ENCODE data around the gene EMP3. TPM values are rescaled to one million over a fixed set of nuclear protein-coding genes. Genes with fewer than 3 reads are reported as not detected.
A peak's percentile ranks its signal among the peaks of the same experiment; 100 is the strongest.
"Not testable (repeated sequence)": the region's sequence is repeated elsewhere in the genome, so short reads cannot be mapped to it uniquely, and the experiment has no call there.

Gene EMP3
- total RNA-seq, 4 donors from 2014 or later: 3.8 to 15.3 (median 9.4) TPM

- H3K4me3 ChIP-seq: no peak overlapping the region
- H3K27ac ChIP-seq: peak overlapping the region; percentile 51 to 67 (median 64)
- in situ Hi-C loops (cut with MboI; ENCODE audit: low sequenced_read_pairs in 4 of 4) (loop anchor here in 2 of 4 donors (25.0 kb wide), 1 partner anchor 277 kb away; no protein-coding TSS in a partner anchor), intact Hi-C loops (cut with DNase I; ENCODE audit: low total_unique reads) (no loop called here)
- H3K27me3 ChIP-seq: no peaks in the 10 kb centered on the region
- TF ChIP-seq POLR2A (IDR thresholded peaks at IDR 0.05) (no peak), CTCF (IDR thresholded peaks at IDR 0.05 in 4 of 5, conservative IDR thresholded peaks at IDR 0.05 in 1 of 5) (no peak)
- H3K36me3 ChIP-seq: no peaks in the 10 kb centered on the region
- peak; percentile 57 to 71 for ATAC-seq
- H3K9me3 ChIP-seq: no peaks in the 10 kb centered on the region
- no peak for DNase-seq
- H3K4me1 ChIP-seq: peaks cover 10 to 13% of the 10 kb centered on the region in 2 donors
Measured at GRCh38 chr19:48310227-48310626, 15.1 kb upstream of the EMP3 start.

- DNase-seq (no peak), ATAC-seq (no peak)
- TF ChIP-seq CTCF (IDR thresholded peaks at IDR 0.05 in 4 of 5, conservative IDR thresholded peaks at IDR 0.05 in 1 of 5): no peak
- no peak for TF ChIP-seq POLR2A (IDR thresholded peaks at IDR 0.05)
- in situ Hi-C loops (cut with MboI; ENCODE audit: low sequenced_read_pairs in 4 of 4): loop anchor here in 2 of 4 donors (25.0 kb wide), 1 partner anchor 276 kb away; no protein-coding TSS in a partner anchor
- Histone ChIP-seq H3K36me3 (no peaks in the 10 kb centered on the region), H3K27ac (peak overlapping the region in 2 of 4 donors; percentile 60 to 67), H3K4me1 (peaks cover 10 to 13% of the 10 kb centered on the region in 2 donors), H3K27me3 (no peaks in the 10 kb centered on the region), H3K9me3 (no peaks in the 10 kb centered on the region), H3K4me3 (no peak overlapping the region)
- intact Hi-C loops (cut with DNase I; ENCODE audit: low total_unique reads): no loop called here
Measured at GRCh38 chr19:48311384-48311783, 14.0 kb upstream of the EMP3 start.

- Histone ChIP-seq H3K36me3 (no peaks in the 10 kb centered on the region), H3K27me3 (no peaks in the 10 kb centered on the region), H3K9me3 (no peaks in the 10 kb centered on the region), H3K4me1 (peaks cover 6 to 7% of the 10 kb centered on the region in 2 donors), H3K4me3 (no peak overlapping the region), H3K27ac (no peak overlapping the region)
- ATAC-seq (no peak), DNase-seq (no peak)
- in situ Hi-C loops (cut with MboI; ENCODE audit: low sequenced_read_pairs in 4 of 4): loop anchor here in 2 of 4 donors (25.0 kb wide), 1 partner anchor 272 kb away; no protein-coding TSS in a partner anchor
- intact Hi-C loops (cut with DNase I; ENCODE audit: low total_unique reads): no loop called here
- TF ChIP-seq POLR2A (IDR thresholded peaks at IDR 0.05) (no peak), CTCF (IDR thresholded peaks at IDR 0.05 in 4 of 5, conservative IDR thresholded peaks at IDR 0.05 in 1 of 5) (no peak)
Measured at GRCh38 chr19:48315712-48316111, 9.6 kb upstream of the EMP3 start.

GRCh38 chr19:48317708-48317960 is 7.7 kb upstream of the EMP3 start:
- H3K27me3 ChIP-seq; H3K4me3 ChIP-seq; DNase-seq; H3K9me3 ChIP-seq; ATAC-seq; intact Hi-C loops (cut with DNase I; ENCODE audit: low total_unique reads); H3K36me3 ChIP-seq; H3K27ac ChIP-seq: not testable (repeated sequence)
- peaks cover 13 to 17% of the 10 kb centered on the region in 2 donors for H3K4me1 ChIP-seq
- in situ Hi-C loops (cut with MboI; ENCODE audit: low sequenced_read_pairs in 4 of 4): loop anchor here in 2 of 4 donors (25.0 kb wide), 1 partner anchor 270 kb away; no protein-coding TSS in a partner anchor

- no peak overlapping the region for H3K27ac ChIP-seq
- intact Hi-C loops (cut with DNase I; ENCODE audit: low total_unique reads): no loop called here
- peaks cover 13 to 19% of the 10 kb centered on the region in 2 donors for H3K4me1 ChIP-seq
- no peak for TF ChIP-seq POLR2A (IDR thresholded peaks at IDR 0.05)
- no peak for TF ChIP-seq CTCF (IDR thresholded peaks at IDR 0.05 in 4 of 5, conservative IDR thresholded peaks at IDR 0.05 in 1 of 5)
- ATAC-seq: no peak
- H3K9me3 ChIP-seq: no peaks in the 10 kb centered on the region
- H3K36me3 ChIP-seq: no peaks in the 10 kb centered on the region
- in situ Hi-C loops (cut with MboI; ENCODE audit: low sequenced_read_pairs in 4 of 4): loop anchor here in 2 of 4 donors (25.0 kb wide), 1 partner anchor 269 kb away; no protein-coding TSS in a partner anchor
- no peak for DNase-seq
- H3K4me3 ChIP-seq: no peak overlapping the region
- H3K27me3 ChIP-seq: no peaks in the 10 kb centered on the region
Measured at GRCh38 chr19:48318286-48318987, 6.9 kb upstream of the EMP3 start.
